Loucy (cell line): ENCODE results near the gene PLEKHA6.

Source experiments
- H2AFZ ChIP-seq: fragments of 200-600 bp; sonication (generic); 2 replicates; pipeline ENCODE4 v1.6.0; 2016; ENCODE audit warnings: antibody characterized with exemption, mild to moderate bottlenecking, low read length, moderate library complexity
- H3F3A ChIP-seq: fragments of 200-600 bp; 2 replicates; pipeline ENCODE4 v1.6.0; 2016; ENCODE audit warnings: antibody characterized with exemption, low read depth, mild to moderate bottlenecking
- H3K27me3 ChIP-seq: fragments of 200-600 bp; sonication (generic); 2 replicates; pipeline ENCODE4 v1.6.1; 2014; ENCODE audit warnings: low read length, mild to moderate bottlenecking; ENCODE audit not compliant: insufficient read depth, poor library complexity, severe bottlenecking
- H3K36me3 ChIP-seq: fragments of 200-600 bp; sonication (generic); 2 replicates; pipeline ENCODE4 v1.6.1; 2016; ENCODE audit warnings: low read length; ENCODE audit not compliant: insufficient read depth
- H3K4me1 ChIP-seq: fragments of 200-600 bp; sonication (generic); 2 replicates; pipeline ENCODE4 v1.5.1; 2014; ENCODE audit warnings: low read length, mild to moderate bottlenecking; ENCODE audit not compliant: insufficient read depth, poor library complexity, severe bottlenecking
- H3K4me2 ChIP-seq: fragments of 200-600 bp; sonication (generic); 2 replicates; pipeline ENCODE4 v1.6.0; 2014; ENCODE audit warnings: antibody characterized with exemption, low read length, low read depth, mild to moderate bottlenecking; ENCODE audit not compliant: poor library complexity, severe bottlenecking
- H3K4me3 ChIP-seq: fragments of 200-600 bp; sonication (generic); 2 replicates; pipeline ENCODE4 v1.5.1; 2014; ENCODE audit warnings: low read length, mild to moderate bottlenecking, mixed read lengths; ENCODE audit not compliant: poor library complexity, severe bottlenecking
- H3K79me2 ChIP-seq: fragments of 200-600 bp; sonication (generic); 2 replicates; pipeline ENCODE4 v1.6.1; 2014; ENCODE audit warnings: low read length; ENCODE audit not compliant: insufficient read depth
- H3K9ac ChIP-seq: fragments of 200-600 bp; sonication (generic); 2 replicates; pipeline ENCODE4 v1.6.0; 2014; ENCODE audit warnings: mild to moderate bottlenecking, low read depth, low read length, moderate library complexity; ENCODE audit not compliant: poor library complexity, severe bottlenecking
- H3K9me2 ChIP-seq: fragments of 200-600 bp; sonication (generic); replicated peaks from 2 replicates; pipeline ENCODE4 v1.6.1; 2016; ENCODE audit warnings: low read depth, low read length, mixed read lengths
- H3K9me3 ChIP-seq: fragments of 200-600 bp; sonication (generic); 2 replicates; pipeline ENCODE4 v1.6.1; 2014; ENCODE audit warnings: mild to moderate bottlenecking, antibody characterized with exemption, low read length, low read depth; ENCODE audit not compliant: insufficient read depth
- H4K20me1 ChIP-seq: fragments of 200-600 bp; sonication (generic); 2 replicates; pipeline ENCODE4 v1.6.0; 2014; ENCODE audit warnings: antibody characterized with exemption, low read length, mild to moderate bottlenecking; ENCODE audit not compliant: insufficient read depth, poor library complexity, severe bottlenecking
- EZH2phosphoT487 ChIP-seq: fragments of 200-600 bp; IDR thresholded peaks from 2 replicates; pipeline ENCODE4 v1.6.1; 2018; ENCODE audit warnings: antibody characterized with exemption, mild to moderate bottlenecking, moderate library complexity, borderline replicate concordance
- TF ChIP-seq, protein P1 (sequence below): fragments of 200-600 bp; sonication (generic); conservative IDR thresholded peaks from 2 replicates; pipeline ENCODE4 v1.5.1; 2014; ENCODE audit warnings: mild to moderate bottlenecking, antibody characterized with exemption, low read length

PLEKHA6 gene

DNA sequence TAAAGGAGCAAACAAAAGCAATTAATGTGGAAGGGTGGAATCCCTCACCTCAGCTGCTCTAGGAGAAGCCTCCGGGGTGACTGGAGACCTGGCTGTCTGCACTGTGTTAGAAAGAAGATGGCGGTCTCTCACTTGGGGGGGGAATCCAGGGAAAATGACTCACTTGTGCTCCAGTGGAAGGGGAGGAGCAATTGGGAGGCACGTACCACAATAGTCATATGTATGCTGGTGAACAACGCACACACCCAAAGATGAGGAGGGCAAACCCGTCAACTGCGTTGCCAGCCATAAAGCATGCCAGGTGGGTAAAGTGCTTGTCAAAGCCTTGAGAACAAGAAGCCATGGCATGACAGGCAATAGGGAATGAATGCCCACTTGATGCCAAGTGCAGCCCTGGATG is 22.1 kb downstream of the PLEKHA6 start:
- Histone ChIP-seq H3F3A (no peaks in the 10 kb centered on the region), H3K4me3 (no peak overlapping the region), H3K9ac (no peak overlapping the region), H3K79me2 (no peaks in the 10 kb centered on the region), H3K4me1 (peaks cover 4% of the 10 kb centered on the region), H3K36me3 (no peaks in the 10 kb centered on the region), H2AFZ (no peak overlapping the region), H3K9me2 (no peaks in the 10 kb centered on the region), H3K4me2 (no peak overlapping the region), H3K27me3 (no peaks in the 10 kb centered on the region), H3K9me3 (no peaks in the 10 kb centered on the region), H4K20me1 (no peaks in the 10 kb centered on the region)
- TF ChIP-seq EZH2phosphoT487: no peak
- TF ChIP-seq, protein P1, sequence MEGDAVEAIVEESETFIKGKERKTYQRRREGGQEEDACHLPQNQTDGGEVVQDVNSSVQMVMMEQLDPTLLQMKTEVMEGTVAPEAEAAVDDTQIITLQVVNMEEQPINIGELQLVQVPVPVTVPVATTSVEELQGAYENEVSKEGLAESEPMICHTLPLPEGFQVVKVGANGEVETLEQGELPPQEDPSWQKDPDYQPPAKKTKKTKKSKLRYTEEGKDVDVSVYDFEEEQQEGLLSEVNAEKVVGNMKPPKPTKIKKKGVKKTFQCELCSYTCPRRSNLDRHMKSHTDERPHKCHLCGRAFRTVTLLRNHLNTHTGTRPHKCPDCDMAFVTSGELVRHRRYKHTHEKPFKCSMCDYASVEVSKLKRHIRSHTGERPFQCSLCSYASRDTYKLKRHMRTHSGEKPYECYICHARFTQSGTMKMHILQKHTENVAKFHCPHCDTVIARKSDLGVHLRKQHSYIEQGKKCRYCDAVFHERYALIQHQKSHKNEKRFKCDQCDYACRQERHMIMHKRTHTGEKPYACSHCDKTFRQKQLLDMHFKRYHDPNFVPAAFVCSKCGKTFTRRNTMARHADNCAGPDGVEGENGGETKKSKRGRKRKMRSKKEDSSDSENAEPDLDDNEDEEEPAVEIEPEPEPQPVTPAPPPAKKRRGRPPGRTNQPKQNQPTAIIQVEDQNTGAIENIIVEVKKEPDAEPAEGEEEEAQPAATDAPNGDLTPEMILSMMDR: no peak

- no peaks in the 10 kb centered on the region for H4K20me1 ChIP-seq
- no peak overlapping the region for H2AFZ ChIP-seq
- no peaks in the 10 kb centered on the region for H3F3A ChIP-seq
- no peak for TF ChIP-seq EZH2phosphoT487
- TF ChIP-seq, protein P1: no peak
- H3K79me2 ChIP-seq: no peaks in the 10 kb centered on the region
- no peak overlapping the region for H3K9ac ChIP-seq
- H3K4me1 ChIP-seq: peaks cover 4% of the 10 kb centered on the region
- no peak overlapping the region for H3K4me2 ChIP-seq
- no peak overlapping the region for H3K4me3 ChIP-seq
- H3K9me3 ChIP-seq: no peaks in the 10 kb centered on the region
- H3K9me2 ChIP-seq: no peaks in the 10 kb centered on the region
- no peaks in the 10 kb centered on the region for H3K36me3 ChIP-seq
- no peaks in the 10 kb centered on the region for H3K27me3 ChIP-seq
These were observed 22.7 kb downstream of the PLEKHA6 start for GRCh38 chr1:204337036-204337429.

- Histone ChIP-seq H3K36me3 (no peaks in the 10 kb centered on the region), H3K79me2 (no peaks in the 10 kb centered on the region), H3K4me2 (no peak overlapping the region), H3K4me1 (peaks cover 4% of the 10 kb centered on the region), H3K9me2 (no peaks in the 10 kb centered on the region), H2AFZ (no peak overlapping the region), H3K27me3 (no peaks in the 10 kb centered on the region), H4K20me1 (no peaks in the 10 kb centered on the region), H3K9me3 (no peaks in the 10 kb centered on the region), H3K9ac (no peak overlapping the region), H3K4me3 (no peak overlapping the region), H3F3A (no peaks in the 10 kb centered on the region)
- TF ChIP-seq, protein P1: no peak
- TF ChIP-seq EZH2phosphoT487: no peak
These were observed 23.2 kb downstream of the PLEKHA6 start for GRCh38 chr1:204336421-204337035.
